Measurements from ENCODE around the gene ZNF575.

DNA sequence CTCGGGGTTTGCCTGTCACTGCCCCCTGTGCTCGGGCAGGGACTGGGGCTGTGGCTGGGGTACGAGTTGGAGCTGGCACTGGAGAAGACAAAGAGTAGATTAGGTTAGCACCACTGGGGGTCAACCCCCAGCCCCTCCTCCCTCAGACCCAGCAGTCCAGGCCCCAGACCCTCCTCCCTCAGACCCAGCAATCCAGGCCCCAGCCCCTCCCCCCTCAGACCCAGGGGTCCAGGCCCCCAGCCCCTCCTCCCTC, 19.1 kb downstream of the ZNF575 start:
- TF ChIP-seq, protein P1, sequence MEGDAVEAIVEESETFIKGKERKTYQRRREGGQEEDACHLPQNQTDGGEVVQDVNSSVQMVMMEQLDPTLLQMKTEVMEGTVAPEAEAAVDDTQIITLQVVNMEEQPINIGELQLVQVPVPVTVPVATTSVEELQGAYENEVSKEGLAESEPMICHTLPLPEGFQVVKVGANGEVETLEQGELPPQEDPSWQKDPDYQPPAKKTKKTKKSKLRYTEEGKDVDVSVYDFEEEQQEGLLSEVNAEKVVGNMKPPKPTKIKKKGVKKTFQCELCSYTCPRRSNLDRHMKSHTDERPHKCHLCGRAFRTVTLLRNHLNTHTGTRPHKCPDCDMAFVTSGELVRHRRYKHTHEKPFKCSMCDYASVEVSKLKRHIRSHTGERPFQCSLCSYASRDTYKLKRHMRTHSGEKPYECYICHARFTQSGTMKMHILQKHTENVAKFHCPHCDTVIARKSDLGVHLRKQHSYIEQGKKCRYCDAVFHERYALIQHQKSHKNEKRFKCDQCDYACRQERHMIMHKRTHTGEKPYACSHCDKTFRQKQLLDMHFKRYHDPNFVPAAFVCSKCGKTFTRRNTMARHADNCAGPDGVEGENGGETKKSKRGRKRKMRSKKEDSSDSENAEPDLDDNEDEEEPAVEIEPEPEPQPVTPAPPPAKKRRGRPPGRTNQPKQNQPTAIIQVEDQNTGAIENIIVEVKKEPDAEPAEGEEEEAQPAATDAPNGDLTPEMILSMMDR (optimal IDR thresholded peaks at IDR 0.05 in 1 of 3, IDR thresholded peaks at IDR 0.05 in 1 of 3, conservative IDR thresholded peaks at IDR 0.05 in 1 of 3; ENCODE audit: extremely low read depth in 1 of 3, insufficient read depth in 2 of 3, low read length in 3 of 3): no peak
- no peak for TF ChIP-seq EZH2 (IDR thresholded peaks at IDR 0.05; ENCODE audit: low read length)

All from keratinocyte (primary cell).